Measurements from ENCODE around the gene PHACTR2. TPM values are rescaled to one million over a fixed set of nuclear protein-coding genes. Genes with fewer than 3 reads are reported as not detected.

The PHACTR2 gene
- total and polyA plus RNA-seq, 2 of the 13 experiments (the other 11 are each of a cell fraction or from before 2014, with no cell fraction given) = 11.3 to 28.2 TPM

DNA sequence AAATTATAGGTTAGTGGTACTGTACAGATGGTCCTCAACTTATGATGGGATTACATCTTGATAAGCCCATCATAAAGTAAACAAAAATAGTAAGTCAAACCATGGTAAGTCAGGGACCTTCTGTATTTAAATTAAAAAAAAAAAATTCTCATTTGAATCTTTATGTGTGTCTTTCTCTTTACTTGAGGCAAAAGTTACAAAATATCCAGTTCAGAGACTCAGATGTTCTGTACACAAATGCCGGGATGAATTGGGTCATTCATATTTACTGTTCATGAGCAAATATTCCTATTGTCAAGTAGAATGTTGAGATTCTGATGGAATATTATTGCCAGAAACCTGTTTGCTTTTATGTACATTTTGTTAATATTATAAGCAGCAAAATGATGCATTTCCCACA lies 13.4 kb downstream of the PHACTR2 start:
- BruUV-seq (replicated peaks) = no TSS peak
- POLR2A ChIA-PET = interaction anchor here (2.2 kb wide), 1 partner anchor 55 kb away, joined by 31 read pairs; no protein-coding TSS in a partner anchor
- H3K79me2 ChIP-seq (ENCODE audit: insufficient read depth, low read length) = peaks cover 57% of the 10 kb centered on the region
- TF ChIP-seq, protein P1, sequence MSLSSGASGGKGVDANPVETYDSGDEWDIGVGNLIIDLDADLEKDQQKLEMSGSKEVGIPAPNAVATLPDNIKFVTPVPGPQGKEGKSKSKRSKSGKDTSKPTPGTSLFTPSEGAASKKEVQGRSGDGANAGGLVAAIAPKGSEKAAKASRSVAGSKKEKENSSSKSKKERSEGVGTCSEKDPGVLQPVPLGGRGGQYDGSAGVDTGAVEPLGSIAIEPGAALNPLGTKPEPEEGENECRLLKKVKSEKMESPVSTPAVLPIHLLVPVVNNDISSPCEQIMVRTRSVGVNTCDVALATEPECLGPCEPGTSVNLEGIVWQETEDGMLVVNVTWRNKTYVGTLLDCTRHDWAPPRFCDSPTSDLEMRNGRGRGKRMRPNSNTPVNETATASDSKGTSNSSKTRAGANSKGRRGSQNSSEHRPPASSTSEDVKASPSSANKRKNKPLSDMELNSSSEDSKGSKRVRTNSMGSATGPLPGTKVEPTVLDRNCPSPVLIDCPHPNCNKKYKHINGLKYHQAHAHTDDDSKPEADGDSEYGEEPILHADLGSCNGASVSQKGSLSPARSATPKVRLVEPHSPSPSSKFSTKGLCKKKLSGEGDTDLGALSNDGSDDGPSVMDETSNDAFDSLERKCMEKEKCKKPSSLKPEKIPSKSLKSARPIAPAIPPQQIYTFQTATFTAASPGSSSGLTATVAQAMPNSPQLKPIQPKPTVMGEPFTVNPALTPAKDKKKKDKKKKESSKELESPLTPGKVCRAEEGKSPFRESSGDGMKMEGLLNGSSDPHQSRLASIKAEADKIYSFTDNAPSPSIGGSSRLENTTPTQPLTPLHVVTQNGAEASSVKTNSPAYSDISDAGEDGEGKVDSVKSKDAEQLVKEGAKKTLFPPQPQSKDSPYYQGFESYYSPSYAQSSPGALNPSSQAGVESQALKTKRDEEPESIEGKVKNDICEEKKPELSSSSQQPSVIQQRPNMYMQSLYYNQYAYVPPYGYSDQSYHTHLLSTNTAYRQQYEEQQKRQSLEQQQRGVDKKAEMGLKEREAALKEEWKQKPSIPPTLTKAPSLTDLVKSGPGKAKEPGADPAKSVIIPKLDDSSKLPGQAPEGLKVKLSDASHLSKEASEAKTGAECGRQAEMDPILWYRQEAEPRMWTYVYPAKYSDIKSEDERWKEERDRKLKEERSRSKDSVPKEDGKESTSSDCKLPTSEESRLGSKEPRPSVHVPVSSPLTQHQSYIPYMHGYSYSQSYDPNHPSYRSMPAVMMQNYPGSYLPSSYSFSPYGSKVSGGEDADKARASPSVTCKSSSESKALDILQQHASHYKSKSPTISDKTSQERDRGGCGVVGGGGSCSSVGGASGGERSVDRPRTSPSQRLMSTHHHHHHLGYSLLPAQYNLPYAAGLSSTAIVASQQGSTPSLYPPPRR (CRISPR knock-in tag; IDR thresholded peaks at IDR 0.05; ENCODE audit: borderline replicate concordance) = peak; percentile 39; the same call in 1 of the 2 replicates
- TF ChIP-seq HOXA5 (CRISPR knock-in tag; IDR thresholded peaks at IDR 0.05) (0 out of 2 replicates have a peak, but pooled peaks have one; percentile 31), BCL6 (CRISPR knock-in tag; IDR thresholded peaks at IDR 0.05) (peak; percentile 58; the same call in 1 of the 2 replicates), AKNA (CRISPR knock-in tag; IDR thresholded peaks at IDR 0.05; ENCODE audit: borderline replicate concordance) (peak; percentile 43; the same call in 1 of the 2 replicates), SOX13 (IDR thresholded peaks at IDR 0.05) (no peak; the same call in 1 of the 2 replicates), SOX13 (CRISPR knock-in tag; conservative IDR thresholded peaks at IDR 0.05 in 1 of 2, IDR thresholded peaks at IDR 0.05 in 1 of 2) (peak in 1 of 2 experiments; percentile 85; a peak in 2 of 4 replicates), MEIS2 (CRISPR knock-in tag; IDR thresholded peaks at IDR 0.05) (no peak), ARID3A (IDR thresholded peaks at IDR 0.05; ENCODE audit: low read depth, low read length) (peak; percentile 79; the same call in 1 of the 2 replicates)
- TF ChIP-seq, protein P2, sequence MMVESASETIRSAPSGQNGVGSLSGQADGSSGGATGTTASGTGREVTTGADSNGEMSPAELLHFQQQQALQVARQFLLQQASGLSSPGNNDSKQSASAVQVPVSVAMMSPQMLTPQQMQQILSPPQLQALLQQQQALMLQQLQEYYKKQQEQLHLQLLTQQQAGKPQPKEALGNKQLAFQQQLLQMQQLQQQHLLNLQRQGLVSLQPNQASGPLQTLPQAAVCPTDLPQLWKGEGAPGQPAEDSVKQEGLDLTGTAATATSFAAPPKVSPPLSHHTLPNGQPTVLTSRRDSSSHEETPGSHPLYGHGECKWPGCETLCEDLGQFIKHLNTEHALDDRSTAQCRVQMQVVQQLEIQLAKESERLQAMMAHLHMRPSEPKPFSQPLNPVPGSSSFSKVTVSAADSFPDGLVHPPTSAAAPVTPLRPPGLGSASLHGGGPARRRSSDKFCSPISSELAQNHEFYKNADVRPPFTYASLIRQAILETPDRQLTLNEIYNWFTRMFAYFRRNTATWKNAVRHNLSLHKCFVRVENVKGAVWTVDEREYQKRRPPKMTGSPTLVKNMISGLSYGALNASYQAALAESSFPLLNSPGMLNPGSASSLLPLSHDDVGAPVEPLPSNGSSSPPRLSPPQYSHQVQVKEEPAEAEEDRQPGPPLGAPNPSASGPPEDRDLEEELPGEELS (CRISPR knock-in tag; IDR thresholded peaks at IDR 0.05) = peak; percentile 64

More for the DNA sequence above, 13.4 kb downstream of the PHACTR2 start:
- Histone ChIP-seq H3K27ac (ENCODE audit: extremely low read length, insufficient read depth, low read length) (peak overlapping the region; percentile 74), H3K9ac (ENCODE audit: insufficient read depth, low read depth, low read length) (no peak overlapping the region), H3K36me3 (replicated peaks in 1 of 2; ENCODE audit: control insufficient read depth in 1 of 2, insufficient read depth in 2 of 2, low read length in 2 of 2) (no peaks in the 10 kb centered on the region), H3K4me1 (ENCODE audit: insufficient read depth, low read length) (peaks cover 96% of the 10 kb centered on the region), H3K4me2 (ENCODE audit: low read depth, low read length) (peak overlapping the region; percentile 75), H3K27me3 (ENCODE audit: control insufficient read depth in 1 of 2, insufficient read depth in 2 of 2, low read length in 2 of 2) (no peaks in the 10 kb centered on the region), H3K4me3 (replicated peaks in 1 of 3; ENCODE audit: insufficient read depth in 1 of 3, low read depth in 2 of 3, low read length in 3 of 3) (peak overlapping the region in 1 of 3 experiments; percentile 14; a peak in 1 of 6 replicates), H2AFZ (ENCODE audit: low read length) (no peak overlapping the region), H4K20me1 (ENCODE audit: insufficient read depth, low read length) (no peaks in the 10 kb centered on the region), H3K9me3 (ENCODE audit: low read length) (no peaks in the 10 kb centered on the region)
- FAIRE-seq (no peak), ATAC-seq (no peak), DNase-seq (ENCODE audit: low spot score) (peak; percentile 76)
- CTCF ChIA-PET (ENCODE audit: low intra/inter-chr PET ratio, low total read pairs) = no interaction called here
- intact Hi-C loops (cut with micrococcal nuclease; ENCODE audit: unreplicated experiment) = loop anchor here (5.0 kb wide), 3 partner anchors 36 to 151 kb away; partner anchors contain the start of gene LTV1
- 2% methylated on average over 1 of the region's 1 CpG for WGBS (ENCODE audit: low lambda C conversion rate)
- in situ Hi-C loops (cut with HindIII; ENCODE audit: extremely low pct_ligation_motif_present, low pct_unique_long_range_greater_than_20kb) = loop anchor here (5.0 kb wide), 1 partner anchor 56 kb away; no protein-coding TSS in a partner anchor

All from HepG2 (cell line).